ENCODE data around the gene SLC20A1. TPM values are rescaled to one million over a fixed set of nuclear protein-coding genes. Genes with fewer than 3 reads are reported as not detected.

Gene SLC20A1
- total and polyA plus RNA-seq, 3 donors from 2014 or later: 30.2 to 47.8 (median 38.7) TPM

DNA sequence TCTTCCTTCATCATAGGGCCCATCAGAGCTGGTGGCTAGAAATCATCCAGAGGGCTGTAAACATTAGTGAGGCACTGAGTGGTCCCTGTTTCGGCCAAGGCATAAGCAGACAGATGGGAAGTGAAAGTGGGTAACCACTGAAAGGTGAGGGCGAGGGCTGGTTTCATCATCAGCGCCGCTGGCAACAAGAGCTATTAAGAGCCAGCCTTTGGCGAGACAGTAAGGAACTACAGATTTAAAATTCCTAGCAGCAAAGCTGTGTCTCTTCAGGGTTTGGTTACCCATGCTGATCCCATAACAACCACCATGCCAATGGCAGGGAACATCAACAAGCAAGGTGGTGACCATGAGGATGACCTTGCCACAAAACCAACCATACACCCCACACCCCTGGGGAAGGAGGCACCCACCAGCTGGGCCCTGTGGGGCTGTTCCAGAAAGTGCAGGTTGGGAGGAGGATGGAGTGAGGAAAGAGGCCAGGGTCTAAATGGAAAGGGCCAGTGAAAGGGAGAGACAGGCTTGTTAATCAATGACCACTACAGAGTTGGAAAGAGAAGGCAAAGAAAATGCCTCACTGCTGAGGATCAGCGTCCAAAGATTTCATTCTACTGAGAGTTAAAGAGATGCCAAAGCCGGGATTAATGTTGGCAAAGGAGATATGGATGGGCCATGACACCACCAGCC is 9.0 kb upstream of the SLC20A1 start:
- Histone ChIP-seq H3K4me3 (no peak overlapping the region), H3K4me1 (no peaks in the 10 kb centered on the region), H3K27ac (no peak overlapping the region), H3K27me3 (no peaks in the 10 kb centered on the region), H3K36me3 (ENCODE audit: low read depth, missing control alignments) (no peaks in the 10 kb centered on the region), H3K9me3 (no peaks in the 10 kb centered on the region)
- intact Hi-C loops (cut with DNase I; ENCODE audit: low total_unique reads): no loop called here
- TF ChIP-seq POLR2A (IDR thresholded peaks at IDR 0.05) (no peak), CTCF (IDR thresholded peaks at IDR 0.05) (no peak)
- whole genome bisulfite sequencing, 2 donors: 85 to 97% methylated on average over 7 of the region's 7 CpGs
- no peak for DNase-seq

GRCh38 chr2:112637289-112637660 is 8.5 kb upstream of the SLC20A1 start:
- Histone ChIP-seq H3K9me3 (no peaks in the 10 kb centered on the region), H3K27me3 (no peaks in the 10 kb centered on the region), H3K27ac (no peak overlapping the region), H3K4me3 (no peak overlapping the region), H3K36me3 (ENCODE audit: low read depth, missing control alignments) (no peaks in the 10 kb centered on the region), H3K4me1 (no peaks in the 10 kb centered on the region)
- no peak for TF ChIP-seq CTCF (IDR thresholded peaks at IDR 0.05)
- no peak for TF ChIP-seq POLR2A (IDR thresholded peaks at IDR 0.05)
- no peak for DNase-seq
- intact Hi-C loops (cut with DNase I; ENCODE audit: low total_unique reads): no loop called here
- 95 to 99% methylated on average over 4 of the region's 4 CpGs for WGBS, 2 donors

DNA sequence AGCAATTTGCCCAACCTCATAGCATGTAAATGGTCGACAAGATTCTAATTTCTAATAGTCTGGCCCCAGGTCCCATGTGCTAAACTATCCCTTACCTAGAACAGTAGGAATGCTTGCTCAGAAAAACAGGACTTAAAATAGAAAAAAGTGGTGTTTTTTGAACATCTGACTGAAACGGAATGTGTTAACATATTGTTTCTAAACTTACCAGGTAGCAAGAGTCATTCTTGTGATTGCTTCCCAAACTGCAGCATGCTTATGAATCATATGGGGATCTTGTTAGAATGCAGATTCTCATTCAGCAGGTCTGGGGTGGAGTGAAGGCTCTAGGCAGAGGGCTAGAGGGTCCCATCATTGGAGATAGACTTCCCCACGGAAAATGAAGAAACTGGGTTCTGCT is 5.8 kb upstream of the SLC20A1 start:
- no peak for DNase-seq
- Histone ChIP-seq H3K9me3 (no peaks in the 10 kb centered on the region), H3K27me3 (no peaks in the 10 kb centered on the region), H3K4me3 (no peak overlapping the region), H3K36me3 (ENCODE audit: low read depth, missing control alignments) (no peaks in the 10 kb centered on the region), H3K4me1 (peaks cover 5% of the 10 kb centered on the region), H3K27ac (no peak overlapping the region)
- intact Hi-C loops (cut with DNase I; ENCODE audit: low total_unique reads): no loop called here
- TF ChIP-seq CTCF (IDR thresholded peaks at IDR 0.05) (no peak), POLR2A (IDR thresholded peaks at IDR 0.05) (no peak)
- 91 to 94% methylated on average over 3 of the region's 3 CpGs for WGBS, 2 donors

- Histone ChIP-seq H3K36me3 (ENCODE audit: low read depth, missing control alignments) (no peaks in the 10 kb centered on the region), H3K4me1 (peaks cover 5% of the 10 kb centered on the region), H3K27ac (no peak overlapping the region), H3K27me3 (no peaks in the 10 kb centered on the region), H3K9me3 (no peaks in the 10 kb centered on the region), H3K4me3 (no peak overlapping the region)
- no peak for DNase-seq
- intact Hi-C loops (cut with DNase I; ENCODE audit: low total_unique reads): no loop called here
- TF ChIP-seq POLR2A (IDR thresholded peaks at IDR 0.05) (no peak), CTCF (IDR thresholded peaks at IDR 0.05) (no peak)
- 85 to 92% methylated on average over 2 of the region's 2 CpGs for WGBS, 2 donors
Measured at GRCh38 chr2:112640467-112640799, 5.3 kb upstream of the SLC20A1 start.
